ENCODE measurements around the gene METTL8. TPM values are rescaled to one million over a fixed set of nuclear protein-coding genes. Genes with fewer than 3 reads are reported as not detected.

The METTL8 gene
- total RNA-seq, 1 experiment from 2014 or later, result 27.7 TPM

DNA sequence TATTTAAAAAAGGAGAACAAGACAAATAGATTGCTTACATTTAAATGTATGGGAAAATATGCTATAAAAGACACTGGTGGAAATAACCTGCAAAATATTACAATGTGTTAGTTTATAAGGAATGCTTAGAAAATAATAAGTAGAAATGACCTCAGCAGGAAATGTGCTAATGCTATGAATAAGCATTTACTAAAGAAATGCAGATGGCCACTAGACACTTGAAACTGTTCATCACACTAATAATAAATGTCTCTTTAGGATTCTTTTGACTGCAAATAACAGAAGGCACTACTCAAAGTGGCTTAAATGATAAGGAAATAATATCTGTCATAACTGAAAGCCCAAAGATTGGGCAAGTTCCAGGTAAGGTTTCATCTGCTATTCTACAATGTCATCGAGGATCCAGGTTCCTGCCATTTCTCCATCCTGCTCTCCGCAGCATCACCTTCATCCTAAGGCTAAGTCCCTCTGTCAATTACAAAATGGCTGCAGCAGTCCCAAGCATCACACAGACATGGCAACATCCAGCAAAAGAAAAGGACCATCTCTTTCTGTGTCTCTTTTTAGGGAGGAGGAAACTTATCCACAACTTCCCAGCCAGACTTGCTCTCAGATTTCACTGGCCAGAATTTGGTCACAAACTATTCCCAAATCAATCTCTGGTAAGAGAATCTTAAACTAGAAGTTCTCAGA is 21.9 kb downstream of the METTL8 start:
- POLR2A ChIA-PET, result no interaction called here
- Histone ChIP-seq H3K4me1 (ENCODE audit: control insufficient read depth, insufficient read depth, low read length) (peaks cover 12% of the 10 kb centered on the region), H3K36me3 (ENCODE audit: control insufficient read depth, insufficient read depth, low read length) (no peaks in the 10 kb centered on the region), H3K9me3 (ENCODE audit: control insufficient read depth, insufficient read depth, low read depth, low read length) (no peaks in the 10 kb centered on the region), H3K27me3 (ENCODE audit: control insufficient read depth, insufficient read depth, low read length) (no peaks in the 10 kb centered on the region), H3K4me3 (ENCODE audit: low read depth in 2 of 2, low read length in 2 of 2) (no peak overlapping the region), H3K27ac (ENCODE audit: low read length) (no peak overlapping the region)
- in situ Hi-C loops (cut with HindIII; ENCODE audit: low pct_unique_long_range_greater_than_20kb, low sequenced_read_pairs) (no loop called here), intact Hi-C loops (cut with micrococcal nuclease; ENCODE audit: unreplicated experiment) (no loop called here)
- ATAC-seq (no peak), DNase-seq (ENCODE audit: low read depth, low spot score) (no peak)
- TF ChIP-seq SIN3A (IDR thresholded peaks at IDR 0.05; ENCODE audit: borderline replicate concordance, insufficient read depth, low read depth, low read length) (no peak), REST (IDR thresholded peaks at IDR 0.05; ENCODE audit: insufficient read depth in 1 of 2, low read depth in 2 of 2, low read length in 1 of 2) (no peak), TCF7L2 (IDR thresholded peaks at IDR 0.05; ENCODE audit: low read depth, low read length) (no peak), POLR2AphosphoS5 (IDR thresholded peaks at IDR 0.05; ENCODE audit: low read depth, low read length) (no peak)
- TF ChIP-seq, protein P1, sequence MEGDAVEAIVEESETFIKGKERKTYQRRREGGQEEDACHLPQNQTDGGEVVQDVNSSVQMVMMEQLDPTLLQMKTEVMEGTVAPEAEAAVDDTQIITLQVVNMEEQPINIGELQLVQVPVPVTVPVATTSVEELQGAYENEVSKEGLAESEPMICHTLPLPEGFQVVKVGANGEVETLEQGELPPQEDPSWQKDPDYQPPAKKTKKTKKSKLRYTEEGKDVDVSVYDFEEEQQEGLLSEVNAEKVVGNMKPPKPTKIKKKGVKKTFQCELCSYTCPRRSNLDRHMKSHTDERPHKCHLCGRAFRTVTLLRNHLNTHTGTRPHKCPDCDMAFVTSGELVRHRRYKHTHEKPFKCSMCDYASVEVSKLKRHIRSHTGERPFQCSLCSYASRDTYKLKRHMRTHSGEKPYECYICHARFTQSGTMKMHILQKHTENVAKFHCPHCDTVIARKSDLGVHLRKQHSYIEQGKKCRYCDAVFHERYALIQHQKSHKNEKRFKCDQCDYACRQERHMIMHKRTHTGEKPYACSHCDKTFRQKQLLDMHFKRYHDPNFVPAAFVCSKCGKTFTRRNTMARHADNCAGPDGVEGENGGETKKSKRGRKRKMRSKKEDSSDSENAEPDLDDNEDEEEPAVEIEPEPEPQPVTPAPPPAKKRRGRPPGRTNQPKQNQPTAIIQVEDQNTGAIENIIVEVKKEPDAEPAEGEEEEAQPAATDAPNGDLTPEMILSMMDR (IDR thresholded peaks at IDR 0.05), result no peak
- no TSS peak for BruUV-seq (replicated peaks)
- CTCF ChIA-PET, result no interaction called here

DNA sequence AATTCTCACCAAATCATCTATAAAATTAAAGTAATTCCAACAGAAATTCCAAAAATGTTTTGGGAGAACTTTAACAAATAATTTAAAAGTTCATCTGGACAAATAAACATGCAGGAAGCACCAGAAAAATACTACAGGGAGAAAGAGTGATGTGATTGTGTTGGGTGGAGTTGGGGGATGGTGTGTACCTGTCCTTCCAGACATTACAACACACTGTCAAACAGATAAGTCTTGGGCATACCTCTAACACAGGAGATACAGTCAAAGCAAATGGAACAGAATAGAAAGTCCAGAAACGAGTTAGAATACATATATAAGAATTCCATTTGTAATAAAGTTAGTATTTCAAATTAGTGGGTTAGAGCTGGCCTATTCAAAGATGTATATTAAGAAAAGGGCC is 22.6 kb downstream of the METTL8 start:
- intact Hi-C loops (cut with micrococcal nuclease; ENCODE audit: unreplicated experiment), result no loop called here
- BruUV-seq (replicated peaks), result no TSS peak
- H3K27me3 ChIP-seq (ENCODE audit: control insufficient read depth, insufficient read depth, low read length), result no peaks in the 10 kb centered on the region
- peaks cover 11% of the 10 kb centered on the region for H3K4me1 ChIP-seq (ENCODE audit: control insufficient read depth, insufficient read depth, low read length)
- H3K9me3 ChIP-seq (ENCODE audit: control insufficient read depth, insufficient read depth, low read depth, low read length), result no peaks in the 10 kb centered on the region
- in situ Hi-C loops (cut with HindIII; ENCODE audit: low pct_unique_long_range_greater_than_20kb, low sequenced_read_pairs), result no loop called here
- ChIA-PET CTCF (interaction anchor here (0.6 kb wide), 1 partner anchor 120 kb away, joined by 4 read pairs; no protein-coding TSS in a partner anchor), POLR2A (no interaction called here)
- H3K27ac ChIP-seq (ENCODE audit: low read length), result no peak overlapping the region
- DNase-seq (ENCODE audit: low read depth, low spot score) (no peak), ATAC-seq (no peak)
- no peak overlapping the region for H3K4me3 ChIP-seq (ENCODE audit: low read depth in 2 of 2, low read length in 2 of 2)
- no peaks in the 10 kb centered on the region for H3K36me3 ChIP-seq (ENCODE audit: control insufficient read depth, insufficient read depth, low read length)
- TF ChIP-seq POLR2AphosphoS5 (IDR thresholded peaks at IDR 0.05; ENCODE audit: low read depth, low read length), result no peak

DNA sequence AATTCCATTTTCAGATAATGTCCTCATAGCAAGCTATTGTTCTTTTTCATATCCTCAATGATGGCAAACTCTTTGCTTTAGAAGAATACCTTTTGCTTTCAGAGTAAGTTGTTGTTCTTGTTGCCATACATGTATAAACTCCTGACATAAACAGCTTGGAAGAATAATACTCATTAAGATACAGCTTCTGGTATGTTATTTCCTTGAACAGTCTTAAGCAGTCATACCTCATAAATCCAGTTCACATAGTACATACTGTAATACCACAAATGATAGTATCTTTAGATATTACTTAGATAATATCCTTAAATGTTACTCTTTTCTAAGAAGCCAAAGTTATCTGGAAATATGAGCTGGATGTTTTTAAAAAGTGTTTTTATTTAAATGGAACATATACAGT is 23.2 kb downstream of the METTL8 start:
- Histone ChIP-seq H3K27ac (ENCODE audit: low read length) (peak overlapping the region; percentile 17; the same call in 1 of the 2 replicates), H3K4me1 (ENCODE audit: control insufficient read depth, insufficient read depth, low read length) (peaks cover 6% of the 10 kb centered on the region; the same call in 1 of the 2 replicates), H3K27me3 (ENCODE audit: control insufficient read depth, insufficient read depth, low read length) (no peaks in the 10 kb centered on the region), H3K9me3 (ENCODE audit: control insufficient read depth, insufficient read depth, low read depth, low read length) (no peaks in the 10 kb centered on the region), H3K4me3 (ENCODE audit: low read depth in 2 of 2, low read length in 2 of 2) (no peak overlapping the region), H3K36me3 (ENCODE audit: control insufficient read depth, insufficient read depth, low read length) (no peaks in the 10 kb centered on the region)
- intact Hi-C loops (cut with micrococcal nuclease; ENCODE audit: unreplicated experiment), result no loop called here
- in situ Hi-C loops (cut with HindIII; ENCODE audit: low pct_unique_long_range_greater_than_20kb, low sequenced_read_pairs), result no loop called here
- ATAC-seq (no peak), DNase-seq (ENCODE audit: low read depth, low spot score) (no peak)
- POLR2A ChIA-PET, result interaction anchor here (0.6 kb wide), 1 partner anchor 258 kb away, joined by 3 read pairs; no protein-coding TSS in a partner anchor
- no TSS peak for BruUV-seq (replicated peaks)
- TF ChIP-seq POLR2AphosphoS5 (IDR thresholded peaks at IDR 0.05; ENCODE audit: low read depth, low read length), result no peak
- TF ChIP-seq TCF7L2 (IDR thresholded peaks at IDR 0.05; ENCODE audit: low read depth, low read length), result no peak
- TF ChIP-seq REST (IDR thresholded peaks at IDR 0.05; ENCODE audit: insufficient read depth in 1 of 2, low read depth in 2 of 2, low read length in 1 of 2), result no peak
- TF ChIP-seq, protein P1 (IDR thresholded peaks at IDR 0.05), result no peak
- no peak for TF ChIP-seq SIN3A (IDR thresholded peaks at IDR 0.05; ENCODE audit: borderline replicate concordance, insufficient read depth, low read depth, low read length)
- CTCF ChIA-PET, result interaction anchor here (0.6 kb wide), 1 partner anchor 121 kb away, joined by 4 read pairs; no protein-coding TSS in a partner anchor
